Chondrocyte (in vitro differentiated cells): ENCODE data around the gene SLC14A1. TPM values are rescaled to one million over a fixed set of nuclear protein-coding genes. Genes with fewer than 3 reads are reported as not detected.
A peak's percentile ranks its signal among the peaks of the same experiment; 100 is the strongest.

Experiments used
- DNase-seq: peaks from one replicate; pipeline ENCODE4 v3.0.0; 2021; ENCODE audit warnings: mixed read lengths, low spot score
- H3K27ac Mint-ChIP-seq: one replicate; pipeline ENCODE4 v1.8.0; 2021; ENCODE audit warnings: mild to moderate bottlenecking, moderate library complexity, mixed read lengths; ENCODE audit not compliant: unreplicated experiment
- H3K27me3 Mint-ChIP-seq: 2 replicates; pipeline ENCODE4 v1.8.0; 2021; ENCODE audit warnings: low read depth, mixed read lengths
- H3K36me3 Mint-ChIP-seq: 2 replicates; pipeline ENCODE4 v1.8.0; 2021; ENCODE audit warnings: low read depth, mixed read lengths
- H3K4me1 Mint-ChIP-seq: 2 replicates; pipeline ENCODE4 v1.8.0; 2021; ENCODE audit warnings: low read depth, mild to moderate bottlenecking, mixed read lengths
- H3K4me3 Mint-ChIP-seq: one replicate; pipeline ENCODE4 v1.8.0; 2021; ENCODE audit warnings: mild to moderate bottlenecking, moderate library complexity, mixed read lengths; ENCODE audit not compliant: unreplicated experiment
- H3K9me3 Mint-ChIP-seq: 2 replicates; pipeline ENCODE4 v1.8.0; 2021; ENCODE audit warnings: low read depth, mixed read lengths
- total RNA-seq: library from RNA; stranded (reverse); gene quantifications from 3 replicates; pipeline ENCODE4 v1.2.1, GENCODE V29; 2021
- TF ChIP-seq, protein P1 (sequence below): fragments of 200-600 bp; sonication (generic); IDR thresholded peaks from 2 replicates; pipeline ENCODE4 v1.5.0; 2021; ENCODE audit warnings: antibody characterized with exemption, mild to moderate bottlenecking, moderate library complexity

The SLC14A1 gene
- total RNA-seq, 1 donor from 2014 or later, result 0.25 TPM

DNA sequence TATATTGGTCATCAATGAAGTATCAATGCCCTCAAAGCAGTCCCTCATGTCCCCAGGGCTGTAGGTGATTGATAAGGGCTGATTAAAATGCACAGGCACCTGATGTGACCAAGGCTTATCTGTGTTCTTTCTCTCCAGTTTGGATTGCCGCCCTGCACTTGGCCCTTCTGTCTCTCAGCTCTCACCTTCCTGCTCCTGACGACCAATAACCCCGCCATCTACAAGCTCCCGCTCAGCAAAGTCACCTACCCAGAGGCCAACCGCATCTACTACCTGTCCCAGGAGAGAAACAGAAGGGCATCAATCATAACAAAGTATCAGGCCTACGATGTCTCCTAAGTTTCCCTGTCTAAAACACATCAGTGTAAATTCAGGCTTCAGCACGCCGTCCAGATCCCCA, 41.8 kb upstream of the SLC14A1 start:
- H3K4me3 Mint-ChIP-seq, result no peak overlapping the region
- H3K27ac Mint-ChIP-seq, result no peak overlapping the region
- no peaks in the 10 kb centered on the region for H3K9me3 Mint-ChIP-seq
- H3K27me3 Mint-ChIP-seq, result peaks cover 11% of the 10 kb centered on the region
- no peak for DNase-seq
- TF ChIP-seq, protein P1, sequence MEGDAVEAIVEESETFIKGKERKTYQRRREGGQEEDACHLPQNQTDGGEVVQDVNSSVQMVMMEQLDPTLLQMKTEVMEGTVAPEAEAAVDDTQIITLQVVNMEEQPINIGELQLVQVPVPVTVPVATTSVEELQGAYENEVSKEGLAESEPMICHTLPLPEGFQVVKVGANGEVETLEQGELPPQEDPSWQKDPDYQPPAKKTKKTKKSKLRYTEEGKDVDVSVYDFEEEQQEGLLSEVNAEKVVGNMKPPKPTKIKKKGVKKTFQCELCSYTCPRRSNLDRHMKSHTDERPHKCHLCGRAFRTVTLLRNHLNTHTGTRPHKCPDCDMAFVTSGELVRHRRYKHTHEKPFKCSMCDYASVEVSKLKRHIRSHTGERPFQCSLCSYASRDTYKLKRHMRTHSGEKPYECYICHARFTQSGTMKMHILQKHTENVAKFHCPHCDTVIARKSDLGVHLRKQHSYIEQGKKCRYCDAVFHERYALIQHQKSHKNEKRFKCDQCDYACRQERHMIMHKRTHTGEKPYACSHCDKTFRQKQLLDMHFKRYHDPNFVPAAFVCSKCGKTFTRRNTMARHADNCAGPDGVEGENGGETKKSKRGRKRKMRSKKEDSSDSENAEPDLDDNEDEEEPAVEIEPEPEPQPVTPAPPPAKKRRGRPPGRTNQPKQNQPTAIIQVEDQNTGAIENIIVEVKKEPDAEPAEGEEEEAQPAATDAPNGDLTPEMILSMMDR, result no peak
- H3K36me3 Mint-ChIP-seq, result no peaks in the 10 kb centered on the region
- H3K4me1 Mint-ChIP-seq, result peaks cover 17% of the 10 kb centered on the region

DNA sequence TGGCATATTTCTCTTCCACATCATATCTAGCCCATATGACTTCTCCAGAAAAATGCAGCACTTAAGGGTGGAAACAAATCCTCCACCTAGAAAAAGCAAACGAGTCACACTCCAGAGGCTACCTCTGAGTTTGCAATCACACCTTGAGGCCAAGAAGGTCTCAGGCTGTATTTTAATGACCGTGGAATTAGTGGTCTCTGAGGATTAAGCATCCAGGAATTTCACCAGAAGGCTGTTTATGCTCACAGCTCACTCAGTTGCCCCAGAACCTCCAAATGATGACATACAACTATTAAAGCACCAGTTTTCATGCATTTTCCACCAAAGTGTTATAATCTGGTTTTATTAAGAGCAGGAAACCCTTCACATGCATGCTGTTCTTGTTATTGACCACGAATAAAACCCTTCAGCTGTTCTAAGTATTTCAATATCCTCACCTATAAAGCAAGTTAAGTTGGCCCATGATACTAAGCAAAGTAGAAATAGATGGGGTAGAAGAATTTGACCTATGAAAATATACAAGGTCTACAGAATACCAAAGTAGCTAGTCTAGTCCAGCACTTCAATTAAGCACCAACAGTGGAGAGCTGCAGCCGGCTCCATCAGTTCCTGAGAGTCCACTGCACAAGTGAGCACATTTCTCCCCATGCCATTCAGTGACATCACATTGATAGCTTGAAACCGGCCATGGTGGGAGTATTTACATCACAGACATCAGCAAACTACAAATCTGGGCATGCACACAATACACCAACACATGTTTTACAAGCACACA, 39.5 kb upstream of the SLC14A1 start:
- no peak for DNase-seq
- Mint-ChIP-seq H3K4me1 (peaks cover 32% of the 10 kb centered on the region), H3K36me3 (no peaks in the 10 kb centered on the region), H3K27me3 (peaks cover 3% of the 10 kb centered on the region), H3K9me3 (no peaks in the 10 kb centered on the region), H3K4me3 (no peak overlapping the region), H3K27ac (no peak overlapping the region)
- TF ChIP-seq, protein P1, result no peak

DNA sequence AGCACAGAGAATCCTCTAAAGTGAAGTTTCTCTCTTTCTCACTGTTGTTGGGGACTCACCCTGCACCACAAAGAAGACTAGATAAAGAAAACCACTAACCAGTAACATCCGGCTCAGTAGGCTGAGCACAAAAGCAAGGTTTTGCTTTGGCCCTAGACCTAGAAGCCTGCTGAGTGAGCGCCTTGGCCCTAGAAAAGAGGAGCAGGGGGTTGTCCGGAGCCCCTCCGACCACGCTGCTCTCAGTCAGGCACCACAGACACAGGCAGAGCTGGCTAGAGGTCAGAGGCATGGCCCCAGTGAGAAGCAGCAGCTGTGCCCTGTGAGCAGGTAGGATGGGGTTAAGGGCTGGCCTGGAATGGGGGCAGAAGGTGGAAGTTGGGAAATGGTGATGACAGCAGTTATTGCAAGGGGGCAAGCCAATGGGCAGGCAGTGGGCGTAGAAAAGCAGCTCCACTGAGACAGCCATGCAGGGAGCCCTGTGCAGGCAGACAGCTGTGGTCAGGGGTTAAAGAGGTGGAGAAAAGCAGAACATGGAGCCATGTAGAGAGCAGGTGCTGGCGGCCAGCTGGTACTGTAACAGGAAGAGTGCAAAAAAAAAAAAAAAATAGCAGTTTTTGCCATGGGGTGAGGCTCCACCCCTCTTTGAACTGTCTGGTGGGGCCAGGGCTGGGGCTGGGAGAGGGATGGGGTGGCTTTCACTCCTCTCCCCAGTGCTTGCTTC, 36.9 kb upstream of the SLC14A1 start:
- no peak for DNase-seq
- no peak overlapping the region for H3K27ac Mint-ChIP-seq
- no peaks in the 10 kb centered on the region for H3K36me3 Mint-ChIP-seq
- H3K9me3 Mint-ChIP-seq, result no peaks in the 10 kb centered on the region
- H3K4me3 Mint-ChIP-seq, result no peak overlapping the region
- TF ChIP-seq, protein P1, result no peak
- H3K4me1 Mint-ChIP-seq, result peaks cover 37% of the 10 kb centered on the region
- H3K27me3 Mint-ChIP-seq, result peaks cover 2% of the 10 kb centered on the region

DNA sequence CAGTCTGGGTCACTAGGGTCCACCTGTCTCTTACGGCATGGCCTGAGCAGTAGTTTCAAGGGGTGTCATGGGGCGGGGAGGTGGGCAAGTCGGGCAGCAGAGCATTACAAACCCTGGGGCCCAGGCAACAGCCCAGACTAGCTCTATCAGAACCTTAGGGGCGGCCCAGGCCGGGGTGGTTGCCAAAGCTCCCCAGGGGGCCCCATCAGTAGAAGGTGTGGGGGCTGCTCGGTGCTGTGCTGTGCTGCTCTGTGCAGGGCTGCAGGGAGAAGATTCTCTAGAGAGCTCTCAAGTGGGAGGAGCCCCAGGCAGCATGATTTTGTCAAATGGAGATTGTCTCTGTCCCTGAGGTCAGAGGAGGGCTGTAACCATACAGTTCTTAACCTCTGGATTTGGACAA, 36.4 kb upstream of the SLC14A1 start:
- Mint-ChIP-seq H3K4me1 (peaks cover 37% of the 10 kb centered on the region), H3K4me3 (no peak overlapping the region), H3K9me3 (no peaks in the 10 kb centered on the region), H3K27me3 (peaks cover 2% of the 10 kb centered on the region), H3K36me3 (no peaks in the 10 kb centered on the region), H3K27ac (no peak overlapping the region)
- TF ChIP-seq, protein P1, result no peak
- no peak for DNase-seq

DNA sequence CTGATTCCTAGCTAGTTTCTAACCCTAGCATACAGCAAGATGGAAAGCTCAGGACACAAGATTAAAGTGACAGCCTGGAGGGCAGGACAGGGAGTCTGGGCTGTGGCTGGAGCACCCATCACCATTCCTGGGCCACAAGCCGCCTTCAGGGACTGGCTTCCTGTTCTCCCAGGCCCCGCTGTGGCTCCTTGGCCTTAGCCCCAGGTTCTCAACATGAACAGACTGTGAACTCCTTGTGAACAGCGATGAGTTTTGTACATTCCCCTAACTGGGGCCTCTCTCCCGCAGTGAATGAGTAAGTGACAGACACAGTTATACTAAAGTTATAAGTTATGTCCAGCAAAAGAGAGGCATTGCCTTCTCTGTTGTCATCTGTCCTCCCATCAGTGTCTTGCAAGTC, 35.9 kb upstream of the SLC14A1 start:
- peaks cover 2% of the 10 kb centered on the region for H3K27me3 Mint-ChIP-seq
- peak overlapping the region; percentile 9 for H3K27ac Mint-ChIP-seq
- H3K4me1 Mint-ChIP-seq, result peaks cover 36% of the 10 kb centered on the region
- DNase-seq, result no peak
- H3K36me3 Mint-ChIP-seq, result no peaks in the 10 kb centered on the region
- no peak overlapping the region for H3K4me3 Mint-ChIP-seq
- no peaks in the 10 kb centered on the region for H3K9me3 Mint-ChIP-seq
- TF ChIP-seq, protein P1, result no peak
